Measurements from ENCODE around the gene COMMD3.

DNA sequence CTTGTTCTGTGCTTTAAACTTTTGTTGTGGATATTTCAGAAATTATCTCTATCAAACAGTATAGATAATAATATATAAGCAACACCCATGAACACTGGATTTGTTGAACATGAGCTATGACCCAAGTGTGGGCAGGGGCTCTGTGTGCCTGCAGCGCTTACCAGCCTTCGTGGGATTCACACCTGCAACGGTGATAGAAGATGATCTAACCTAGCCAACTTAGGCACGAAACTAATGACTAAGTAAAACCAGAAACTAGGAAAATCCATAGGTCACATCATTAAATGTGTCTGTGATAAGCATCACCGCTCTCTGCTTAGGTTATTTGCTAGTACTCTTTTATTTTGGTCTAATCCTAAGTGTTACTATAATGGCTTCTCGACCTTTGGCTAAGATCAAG, 47.1 kb downstream of the COMMD3 start:
- TF ChIP-seq, protein P1, sequence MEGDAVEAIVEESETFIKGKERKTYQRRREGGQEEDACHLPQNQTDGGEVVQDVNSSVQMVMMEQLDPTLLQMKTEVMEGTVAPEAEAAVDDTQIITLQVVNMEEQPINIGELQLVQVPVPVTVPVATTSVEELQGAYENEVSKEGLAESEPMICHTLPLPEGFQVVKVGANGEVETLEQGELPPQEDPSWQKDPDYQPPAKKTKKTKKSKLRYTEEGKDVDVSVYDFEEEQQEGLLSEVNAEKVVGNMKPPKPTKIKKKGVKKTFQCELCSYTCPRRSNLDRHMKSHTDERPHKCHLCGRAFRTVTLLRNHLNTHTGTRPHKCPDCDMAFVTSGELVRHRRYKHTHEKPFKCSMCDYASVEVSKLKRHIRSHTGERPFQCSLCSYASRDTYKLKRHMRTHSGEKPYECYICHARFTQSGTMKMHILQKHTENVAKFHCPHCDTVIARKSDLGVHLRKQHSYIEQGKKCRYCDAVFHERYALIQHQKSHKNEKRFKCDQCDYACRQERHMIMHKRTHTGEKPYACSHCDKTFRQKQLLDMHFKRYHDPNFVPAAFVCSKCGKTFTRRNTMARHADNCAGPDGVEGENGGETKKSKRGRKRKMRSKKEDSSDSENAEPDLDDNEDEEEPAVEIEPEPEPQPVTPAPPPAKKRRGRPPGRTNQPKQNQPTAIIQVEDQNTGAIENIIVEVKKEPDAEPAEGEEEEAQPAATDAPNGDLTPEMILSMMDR (IDR thresholded peaks at IDR 0.05), result no peak
- TF ChIP-seq POLR2A (IDR thresholded peaks at IDR 0.05), result no peak

All from uterus (tissue), 2 donors.